Measurements from ENCODE around the gene LRFN2.

Gene LRFN2

DNA sequence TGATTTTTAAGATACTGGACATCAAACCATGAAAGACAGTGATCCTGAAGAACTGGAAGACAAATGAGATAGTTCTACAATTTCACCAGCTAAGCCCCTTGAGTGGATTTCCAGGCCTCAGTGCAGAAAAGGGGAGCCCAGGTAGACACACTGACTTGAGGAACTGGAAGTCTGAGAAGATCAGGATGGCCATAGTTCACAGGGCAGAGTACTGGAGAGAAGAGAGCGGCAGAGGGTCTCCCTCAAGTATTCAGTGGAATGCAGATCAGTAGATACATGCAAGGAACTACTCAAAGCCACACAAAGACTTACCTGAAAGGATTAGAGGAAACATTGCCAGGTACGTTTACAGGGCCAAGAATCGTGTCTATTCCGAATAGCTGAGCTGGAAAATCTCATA lies 224.3 kb downstream of the LRFN2 start:
- TF ChIP-seq, protein P1, sequence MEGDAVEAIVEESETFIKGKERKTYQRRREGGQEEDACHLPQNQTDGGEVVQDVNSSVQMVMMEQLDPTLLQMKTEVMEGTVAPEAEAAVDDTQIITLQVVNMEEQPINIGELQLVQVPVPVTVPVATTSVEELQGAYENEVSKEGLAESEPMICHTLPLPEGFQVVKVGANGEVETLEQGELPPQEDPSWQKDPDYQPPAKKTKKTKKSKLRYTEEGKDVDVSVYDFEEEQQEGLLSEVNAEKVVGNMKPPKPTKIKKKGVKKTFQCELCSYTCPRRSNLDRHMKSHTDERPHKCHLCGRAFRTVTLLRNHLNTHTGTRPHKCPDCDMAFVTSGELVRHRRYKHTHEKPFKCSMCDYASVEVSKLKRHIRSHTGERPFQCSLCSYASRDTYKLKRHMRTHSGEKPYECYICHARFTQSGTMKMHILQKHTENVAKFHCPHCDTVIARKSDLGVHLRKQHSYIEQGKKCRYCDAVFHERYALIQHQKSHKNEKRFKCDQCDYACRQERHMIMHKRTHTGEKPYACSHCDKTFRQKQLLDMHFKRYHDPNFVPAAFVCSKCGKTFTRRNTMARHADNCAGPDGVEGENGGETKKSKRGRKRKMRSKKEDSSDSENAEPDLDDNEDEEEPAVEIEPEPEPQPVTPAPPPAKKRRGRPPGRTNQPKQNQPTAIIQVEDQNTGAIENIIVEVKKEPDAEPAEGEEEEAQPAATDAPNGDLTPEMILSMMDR (IDR thresholded peaks at IDR 0.05; ENCODE audit: low read depth, low read length), result no peak
- DNase-seq (ENCODE audit: extremely low read depth, low read depth), result no peak

DNA sequence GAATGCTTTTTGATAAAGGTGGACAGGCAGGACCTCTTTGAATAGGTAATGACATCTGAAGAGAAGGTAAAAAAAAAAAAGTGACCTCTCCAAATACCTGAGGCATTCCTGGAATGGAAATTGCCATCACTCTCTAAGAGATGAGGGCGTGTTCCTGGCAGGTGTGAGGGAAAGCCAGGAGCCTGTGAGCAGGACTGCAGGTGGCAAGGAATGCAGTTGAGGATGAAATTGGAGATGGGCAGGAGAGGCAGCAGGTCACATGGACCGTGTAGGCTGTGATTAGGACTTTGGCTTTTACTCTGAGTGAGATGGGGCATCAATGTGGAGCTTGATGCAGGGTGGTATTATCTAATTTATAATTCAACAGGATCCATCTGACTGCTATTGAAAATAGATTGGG lies 227.4 kb downstream of the LRFN2 start:
- TF ChIP-seq, protein P1 (IDR thresholded peaks at IDR 0.05; ENCODE audit: low read depth, low read length), result no peak
- no peak for DNase-seq (ENCODE audit: extremely low read depth, low read depth)

DNA sequence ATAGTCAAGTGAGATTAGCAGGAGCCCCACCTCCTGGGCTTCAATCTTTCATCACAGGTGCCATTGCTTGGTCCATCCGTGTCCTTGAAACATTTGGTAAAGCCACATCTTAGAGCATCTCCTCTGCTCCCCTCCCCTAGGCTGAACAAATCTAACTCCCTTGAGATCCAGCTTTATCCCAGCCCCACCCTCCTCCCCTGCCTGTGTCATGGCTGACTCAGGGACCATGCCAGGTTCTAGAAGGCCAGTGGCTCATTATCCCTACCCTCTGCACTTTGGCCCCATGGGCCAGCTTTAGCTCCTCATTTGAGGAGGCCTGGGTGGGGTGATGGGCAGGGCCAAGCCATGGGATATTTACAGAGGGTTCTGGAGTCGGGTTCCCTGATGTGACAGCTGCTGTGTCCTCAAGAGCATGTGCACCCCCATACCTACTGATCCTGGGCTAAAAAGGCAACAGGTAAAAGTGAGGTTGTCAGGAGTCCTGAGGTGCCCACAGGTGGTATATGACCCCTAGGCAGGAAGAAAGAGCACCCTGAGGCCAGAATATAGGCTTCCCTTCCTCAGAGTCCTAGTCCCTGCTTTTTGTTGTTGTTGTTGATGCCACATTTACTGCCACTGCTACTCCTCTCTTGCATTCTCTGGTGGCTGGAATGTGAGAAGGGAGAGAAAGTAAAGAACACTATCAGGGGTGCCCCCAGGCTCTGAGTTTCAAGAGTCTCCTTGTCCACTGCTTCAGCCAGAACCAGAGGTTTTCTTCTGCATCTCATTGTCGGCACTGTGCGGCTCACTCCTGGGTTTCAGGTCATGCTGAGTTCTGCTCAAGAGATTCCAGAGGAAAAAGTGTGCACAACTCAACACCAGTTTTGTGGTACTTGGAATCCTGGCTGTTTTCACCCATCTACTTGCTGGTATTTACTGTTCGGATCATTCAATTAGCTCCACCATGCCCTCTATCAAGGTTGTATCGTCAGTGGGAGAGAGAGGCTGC lies 228.4 kb downstream of the LRFN2 start:
- no peak for DNase-seq (ENCODE audit: extremely low read depth, low read depth)
- TF ChIP-seq, protein P1 (IDR thresholded peaks at IDR 0.05; ENCODE audit: low read depth, low read length), result no peak

DNA sequence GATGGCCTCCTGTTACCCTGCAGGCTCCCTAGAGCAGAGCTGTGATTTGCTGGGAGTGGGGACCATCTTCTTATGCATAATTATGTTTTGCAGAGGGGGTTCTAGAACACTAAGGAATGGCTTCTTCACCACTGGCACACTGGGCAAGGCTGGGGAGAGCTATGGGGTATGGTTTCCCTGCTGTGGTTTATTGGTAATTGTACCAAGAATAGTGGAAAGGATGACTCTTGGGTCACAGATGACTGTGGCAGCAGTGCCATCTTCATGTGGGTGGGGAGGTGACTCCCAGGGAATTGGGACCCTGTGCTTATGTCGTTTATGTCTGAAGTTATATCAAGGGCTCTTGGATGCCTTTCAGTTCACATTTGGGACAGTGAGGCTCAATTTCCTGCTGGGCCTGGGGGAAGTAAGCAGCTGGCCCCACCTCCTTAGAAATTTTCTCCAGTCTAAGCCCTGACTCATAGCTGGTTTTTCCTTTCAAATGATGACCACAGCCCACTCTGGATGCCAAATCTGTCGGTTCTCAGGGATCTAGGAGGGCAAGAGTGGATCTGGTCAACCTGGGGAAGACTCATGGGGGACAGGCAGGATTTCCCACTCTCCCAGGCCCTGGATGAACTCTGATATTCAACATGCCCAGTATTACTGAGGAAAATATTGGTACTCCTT lies 230.8 kb downstream of the LRFN2 start:
- no peak for DNase-seq (ENCODE audit: extremely low read depth, low read depth)

DNA sequence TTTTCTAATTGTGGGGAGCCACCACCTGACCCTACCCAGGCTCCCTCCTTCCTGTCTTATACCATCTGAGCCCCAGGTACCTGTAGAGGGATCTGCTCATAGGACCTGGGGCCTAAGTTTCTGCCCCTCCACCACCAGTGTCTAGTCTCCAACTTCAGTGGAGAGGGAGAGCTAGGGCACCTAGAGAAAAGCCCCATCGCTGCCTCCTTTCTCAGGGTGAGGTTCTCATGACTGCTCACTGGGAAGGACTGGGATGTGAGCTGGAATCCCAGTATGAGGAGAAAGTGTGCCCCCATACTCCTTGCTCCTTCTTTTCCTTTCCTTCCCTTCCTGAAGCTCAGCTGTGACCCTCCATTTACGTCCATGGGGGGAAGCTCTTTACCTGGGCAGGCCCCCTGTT lies 231.6 kb downstream of the LRFN2 start:
- TF ChIP-seq, protein P1 (IDR thresholded peaks at IDR 0.05; ENCODE audit: low read depth, low read length), result no peak
- no peak for DNase-seq (ENCODE audit: extremely low read depth, low read depth)

More for the DNA sequence above, 230.8 kb downstream of the LRFN2 start:
- TF ChIP-seq, protein P1 (IDR thresholded peaks at IDR 0.05; ENCODE audit: low read depth, low read length), result no peak

DNA sequence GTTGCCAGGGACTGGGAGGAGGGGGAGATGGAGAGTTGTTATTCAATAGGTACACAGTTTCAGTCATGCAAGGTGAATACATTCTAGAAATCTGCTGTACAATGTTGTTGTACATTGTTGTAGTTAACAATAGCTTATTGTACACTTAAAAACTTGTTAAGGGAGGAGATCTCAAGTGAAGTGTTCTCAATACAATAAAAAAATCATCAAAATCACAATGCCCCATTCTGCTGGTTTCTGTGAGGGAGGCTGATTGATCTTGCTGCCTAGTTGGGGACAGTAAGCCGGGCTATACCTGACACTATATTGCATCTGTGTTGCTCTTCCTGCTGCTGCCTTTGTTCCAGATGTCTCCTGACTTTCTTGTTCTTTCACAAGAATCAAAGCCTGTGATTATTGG lies 232.1 kb downstream of the LRFN2 start:
- TF ChIP-seq, protein P1 (IDR thresholded peaks at IDR 0.05; ENCODE audit: low read depth, low read length), result no peak
- DNase-seq (ENCODE audit: extremely low read depth, low read depth), result no peak

DNA sequence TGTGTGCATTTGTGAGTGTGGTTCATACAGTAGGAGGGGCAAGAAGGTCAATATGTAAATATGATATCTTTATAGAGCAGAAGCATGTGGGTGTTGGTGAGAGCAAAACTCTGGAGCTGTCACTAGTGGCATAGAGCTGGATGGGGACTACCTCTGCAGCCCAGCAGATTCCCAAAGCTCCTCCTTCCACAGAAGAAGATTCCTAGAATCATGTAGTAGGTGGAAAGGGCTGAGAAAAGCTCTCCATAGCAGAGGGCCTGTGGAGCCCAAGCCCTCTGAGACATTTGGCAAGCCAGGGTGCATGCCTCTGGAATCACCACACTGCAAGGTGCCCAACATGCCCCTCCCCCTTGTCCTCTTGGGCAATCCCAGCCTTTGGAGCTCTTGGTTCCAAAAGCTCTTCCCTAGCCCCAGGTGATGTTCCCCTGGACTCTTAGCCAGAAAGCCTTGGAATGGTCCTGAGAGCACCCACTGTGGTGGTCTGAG lies 233.2 kb downstream of the LRFN2 start:
- no peak for DNase-seq (ENCODE audit: extremely low read depth, low read depth)
- TF ChIP-seq, protein P1 (IDR thresholded peaks at IDR 0.05; ENCODE audit: low read depth, low read length), result no peak

Data from AG09319 (cell line).